AG04450 (cell line): ENCODE data around the gene ADAMTSL1. TPM values are rescaled to one million over a fixed set of nuclear protein-coding genes. Genes with fewer than 3 reads are reported as not detected.

Source experiments
- CTCF ChIA-PET: fragments of 300-600, 350-600 bp; formaldehyde crosslinking; extraction: SDS; loops from one replicate; lab custom pipeline; 2022; ENCODE audit warnings: antibody characterized with exemption, inconsistent platforms; lab: Charles Lee
- POLR2A ChIA-PET: fragments of 350-600 bp; formaldehyde crosslinking; extraction: SDS; loops from one replicate; lab custom pipeline; 2021; ENCODE audit warnings: antibody characterized with exemption, inconsistent platforms; lab: Yijun Ruan, JAX
- DNase-seq: peaks from one replicate; pipeline ENCODE4 v3.0.0-alpha.2; 2011; ENCODE audit warnings: low read depth, low spot score
- H3K27ac ChIP-seq: one replicate; pipeline ENCODE4 v1.5.1; 2012; ENCODE audit warnings: low read depth, low read length, control low read depth
- H3K27me3 ChIP-seq: one replicate; pipeline ENCODE4 v1.6.0; 2012; ENCODE audit warnings: low read length; ENCODE audit not compliant: control insufficient read depth, insufficient read depth
- H3K4me3 ChIP-seq: 2 replicates; pipeline ENCODE4 v1.5.1; 2011; ENCODE audit warnings: mild to moderate bottlenecking, low read depth, low read length, control low read depth
- H3K9me3 ChIP-seq: 2 replicates; pipeline ENCODE4 v1.5.1; 2012; ENCODE audit warnings: low read length; ENCODE audit not compliant: control insufficient read depth, insufficient read depth
- CTCF ChIP-seq: IDR thresholded peaks from 2 replicates; pipeline ENCODE4 v1.5.1; 2011; ENCODE audit warnings: low read depth, low read length, control low read depth, inconsistent platforms
- polyA minus RNA-seq: library from RNA; depleted of rRNA, polyadenylated mRNA; stranded (reverse); fragments of >200 nt; gene quantifications from 2 replicates; pipeline ENCODE4 v1.2.3, GENCODE V29; 2011; rRNA and poly(A)+ RNA removed
- polyA plus RNA-seq: library from polyadenylated mRNA; depleted of rRNA; stranded (reverse); fragments of >200 nt; gene quantifications from 2 replicates; pipeline ENCODE4 v1.2.3, GENCODE V29; 2011; rRNA removed

The ADAMTSL1 gene
- polyA plus RNA-seq: 22.2 and 22.6 TPM in 2 replicates
- polyA minus RNA-seq: 49.1 and 49.9 TPM in 2 replicates

DNA sequence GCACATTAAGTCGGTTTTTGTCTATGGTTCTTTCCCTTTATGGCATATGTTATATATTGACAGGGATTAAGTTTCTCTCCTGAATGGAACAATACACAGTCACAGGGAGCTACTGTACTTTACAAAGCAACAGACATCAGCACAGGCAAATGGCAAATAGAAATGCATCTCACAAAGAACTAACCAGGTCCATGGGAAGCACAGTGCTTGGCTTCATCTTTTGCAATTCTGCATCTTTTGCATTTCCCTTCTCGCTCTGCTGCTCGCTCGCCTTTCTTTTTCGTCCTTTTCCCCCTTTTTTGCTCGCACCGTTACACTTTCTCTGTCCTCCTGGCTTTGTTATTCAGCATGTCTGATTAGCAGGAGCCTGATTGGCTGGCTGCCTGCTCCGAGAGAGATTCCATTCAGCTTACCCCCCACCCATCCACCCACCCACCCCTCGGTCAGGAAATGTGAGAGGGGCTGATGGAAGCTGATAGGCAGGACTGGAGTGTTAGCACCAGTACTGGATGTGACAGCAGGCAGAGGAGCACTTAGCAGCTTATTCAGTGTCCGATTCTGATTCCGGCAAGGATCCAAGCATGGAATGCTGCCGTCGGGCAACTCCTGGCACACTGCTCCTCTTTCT lies at the start of gene ADAMTSL1:
Gene ADAMTSL1, plus strand, starts transcription at position 502 of the 628 bp plus-strand sequence. Its CDS starts 80 bp downstream, at position 582.
- peaks cover 2% of the 10 kb centered on the region; the same call in 1 of the 2 replicates for H3K9me3 ChIP-seq
- no peaks in the 10 kb centered on the region for H3K27me3 ChIP-seq
- peak within 1 kb of the TSS; percentile 33 for H3K27ac ChIP-seq
- peak within 1 kb of the TSS; percentile 63 for H3K4me3 ChIP-seq
- DNase-seq: no peak
- no peak for TF ChIP-seq CTCF
- ChIA-PET POLR2A (interaction anchor here (0.6 to 1.0 kb wide), 2 partner anchors 9 to 749 kb away, joined by 3 read pairs; no protein-coding TSS in a partner anchor), CTCF (interaction anchor here (1.7 kb wide), 2 partner anchors 32 to 219 kb away, joined by 5 to 6 read pairs; no protein-coding TSS in a partner anchor)

DNA sequence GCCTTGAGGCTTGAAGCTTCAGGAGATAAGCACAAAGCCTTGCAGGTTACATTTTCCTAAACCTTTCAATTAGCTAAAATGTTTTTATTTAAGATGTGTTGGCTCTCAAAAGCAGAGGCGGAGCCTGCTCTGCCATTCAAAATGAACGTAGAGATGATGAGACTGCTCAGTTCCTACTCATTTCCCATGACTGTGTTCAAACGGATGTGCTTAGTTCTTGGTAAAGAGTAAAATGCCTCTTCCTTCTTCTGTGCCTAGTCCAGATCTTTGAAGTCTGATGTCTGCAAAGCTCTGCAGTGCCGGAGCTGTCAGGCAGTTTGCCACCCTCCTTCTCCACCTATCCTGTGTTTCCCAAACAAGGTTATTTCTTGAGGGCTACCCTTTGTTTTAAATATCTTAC lies 46.3 kb upstream of the ADAMTSL1 start:
- TF ChIP-seq CTCF: no peak
- ChIA-PET POLR2A (no interaction called here), CTCF (interaction anchor here (0.7 to 4.8 kb wide), 4 partner anchors 15 to 601 kb away, joined by 3 to 38 read pairs (median 3); no protein-coding TSS in a partner anchor)
- DNase-seq: no peak
- no peak overlapping the region for H3K27ac ChIP-seq
- H3K9me3 ChIP-seq: no peaks in the 10 kb centered on the region
- no peaks in the 10 kb centered on the region for H3K27me3 ChIP-seq
- H3K4me3 ChIP-seq: no peak overlapping the region

- no peak overlapping the region for H3K4me3 ChIP-seq
- no peaks in the 10 kb centered on the region for H3K27me3 ChIP-seq
- POLR2A ChIA-PET: no interaction called here
- no peak for TF ChIP-seq CTCF
- no peak overlapping the region for H3K27ac ChIP-seq
- no peaks in the 10 kb centered on the region for H3K9me3 ChIP-seq
- CTCF ChIA-PET: interaction anchor here (0.6 to 1.5 kb wide), 4 partner anchors 9 to 175 kb away, joined by 3 to 11 read pairs (median 7); no protein-coding TSS in a partner anchor
- DNase-seq: no peak
Observed at GRCh38 chr9:18428661-18429060, 45.3 kb upstream of the ADAMTSL1 start.

DNA sequence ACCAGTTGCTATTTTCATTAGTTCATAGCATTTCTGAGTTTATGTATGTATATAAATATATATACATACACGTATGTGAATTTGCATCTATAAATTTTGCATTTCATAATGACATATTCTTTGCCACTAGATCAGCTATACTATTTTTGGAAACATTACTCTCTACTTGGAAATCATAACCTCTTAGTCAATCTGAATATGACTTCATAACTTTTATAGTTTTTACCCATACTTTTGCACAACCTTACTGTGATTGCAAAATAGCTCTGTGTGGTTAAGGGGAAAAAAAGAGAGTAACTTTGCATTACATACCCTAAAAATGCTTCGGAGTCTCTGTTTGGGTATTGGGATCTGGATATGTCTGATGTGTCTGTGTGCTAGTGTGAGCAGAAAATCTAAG lies 44.9 kb upstream of the ADAMTSL1 start:
- H3K27ac ChIP-seq: no peak overlapping the region
- H3K4me3 ChIP-seq: no peak overlapping the region
- no peaks in the 10 kb centered on the region for H3K9me3 ChIP-seq
- DNase-seq: no peak
- ChIA-PET POLR2A (no interaction called here), CTCF (interaction anchor here (0.6 to 1.5 kb wide), 4 partner anchors 9 to 175 kb away, joined by 3 to 11 read pairs (median 7); no protein-coding TSS in a partner anchor)
- no peaks in the 10 kb centered on the region for H3K27me3 ChIP-seq
- no peak for TF ChIP-seq CTCF

- Histone ChIP-seq H3K27me3 (no peaks in the 10 kb centered on the region), H3K9me3 (no peaks in the 10 kb centered on the region), H3K27ac (no peak overlapping the region), H3K4me3 (no peak overlapping the region)
- no peak for DNase-seq
- ChIA-PET CTCF (interaction anchor here (0.7 to 5.2 kb wide), 4 partner anchors 9 to 1856 kb away, joined by 3 to 44 read pairs (median 4); no protein-coding TSS in a partner anchor), POLR2A (no interaction called here)
- no peak for TF ChIP-seq CTCF
Observed at GRCh38 chr9:18433620-18434019, 40.3 kb upstream of the ADAMTSL1 start.
